ENCODE data around the gene BOLA3. TPM values are rescaled to one million over a fixed set of nuclear protein-coding genes. Genes with fewer than 3 reads are reported as not detected.
"Not testable (repeated sequence)": the region's sequence is repeated elsewhere in the genome, so short reads cannot be mapped to it uniquely, and the experiment has no call there.

Gene BOLA3
- total RNA-seq, 1 experiment from 2014 or later = 238 TPM

- no peak for DNase-seq (ENCODE audit: low spot score)
Observed at GRCh38 chr2:74149247-74149525, 1.5 kb upstream of the BOLA3 start.

- DNase-seq (ENCODE audit: low spot score) = no peak
Observed at GRCh38 chr2:74148457-74149246, 940 bp upstream of the BOLA3 start.

GRCh38 chr2:74146929-74147726, 584 bp downstream of the BOLA3 start:
- DNase-seq (ENCODE audit: low spot score) = peak; percentile 16

GRCh38 chr2:74142340-74142739, 5.4 kb downstream of the BOLA3 start:
- DNase-seq (ENCODE audit: low spot score) = no peak

- no peak for DNase-seq (ENCODE audit: low spot score)
Observed at GRCh38 chr2:74138600-74139323, 8.9 kb downstream of the BOLA3 start.

GRCh38 chr2:74137651-74138599, 9.8 kb downstream of the BOLA3 start:
- no peak for DNase-seq (ENCODE audit: low spot score)

GRCh38 chr2:74131901-74132300, 15.8 kb downstream of the BOLA3 start:
- no peak for DNase-seq (ENCODE audit: low spot score)

- no peak for DNase-seq (ENCODE audit: low spot score)
Observed at GRCh38 chr2:74130211-74130995, 17.3 kb downstream of the BOLA3 start.

- DNase-seq (ENCODE audit: low spot score) = no peak
Observed at GRCh38 chr2:74128206-74128605, 19.5 kb downstream of the BOLA3 start.

- not testable (repeated sequence) for DNase-seq (ENCODE audit: low spot score)
Observed at GRCh38 chr2:74123955-74124354, 23.8 kb downstream of the BOLA3 start.

- not testable (repeated sequence) for DNase-seq (ENCODE audit: low spot score)
Observed at GRCh38 chr2:74121846-74122245, 25.9 kb downstream of the BOLA3 start.

GRCh38 chr2:74119912-74120825, 27.5 kb downstream of the BOLA3 start:
- DNase-seq (ENCODE audit: low spot score) = peak; percentile 82

GRCh38 chr2:74119339-74119738, 28.4 kb downstream of the BOLA3 start:
- no peak for DNase-seq (ENCODE audit: low spot score)

GRCh38 chr2:74111380-74111779, 36.3 kb downstream of the BOLA3 start:
- no peak for DNase-seq (ENCODE audit: low spot score)

GRCh38 chr2:74110537-74110936, 37.2 kb downstream of the BOLA3 start:
- no peak for DNase-seq (ENCODE audit: low spot score)

GRCh38 chr2:74109551-74109950, 38.2 kb downstream of the BOLA3 start:
- no peak for DNase-seq (ENCODE audit: low spot score)

GRCh38 chr2:74107071-74107470, 40.6 kb downstream of the BOLA3 start:
- DNase-seq (ENCODE audit: low spot score) = no peak

- DNase-seq (ENCODE audit: low spot score) = no peak
Observed at GRCh38 chr2:74105413-74105812, 42.3 kb downstream of the BOLA3 start.

GRCh38 chr2:74104839-74105238, 42.9 kb downstream of the BOLA3 start:
- no peak for DNase-seq (ENCODE audit: low spot score)

- DNase-seq (ENCODE audit: low spot score) = no peak
Observed at GRCh38 chr2:74103763-74104162, 43.9 kb downstream of the BOLA3 start.

Data from A172 (cell line).